Endothelial cell of coronary artery (primary cell): ENCODE results near the gene SLC7A6. TPM values are rescaled to one million over a fixed set of nuclear protein-coding genes. Genes with fewer than 3 reads are reported as not detected.

ENCODE experiments used
- total RNA-seq: library from RNA; depleted of rRNA; stranded (reverse); fragments of >200 nt; gene quantifications from 2 replicates; pipeline ENCODE4 v1.2.3, GENCODE V29; 2014

Gene SLC7A6
- 21.5 and 31.0 TPM in 2 replicates for total RNA-seq

DNA sequence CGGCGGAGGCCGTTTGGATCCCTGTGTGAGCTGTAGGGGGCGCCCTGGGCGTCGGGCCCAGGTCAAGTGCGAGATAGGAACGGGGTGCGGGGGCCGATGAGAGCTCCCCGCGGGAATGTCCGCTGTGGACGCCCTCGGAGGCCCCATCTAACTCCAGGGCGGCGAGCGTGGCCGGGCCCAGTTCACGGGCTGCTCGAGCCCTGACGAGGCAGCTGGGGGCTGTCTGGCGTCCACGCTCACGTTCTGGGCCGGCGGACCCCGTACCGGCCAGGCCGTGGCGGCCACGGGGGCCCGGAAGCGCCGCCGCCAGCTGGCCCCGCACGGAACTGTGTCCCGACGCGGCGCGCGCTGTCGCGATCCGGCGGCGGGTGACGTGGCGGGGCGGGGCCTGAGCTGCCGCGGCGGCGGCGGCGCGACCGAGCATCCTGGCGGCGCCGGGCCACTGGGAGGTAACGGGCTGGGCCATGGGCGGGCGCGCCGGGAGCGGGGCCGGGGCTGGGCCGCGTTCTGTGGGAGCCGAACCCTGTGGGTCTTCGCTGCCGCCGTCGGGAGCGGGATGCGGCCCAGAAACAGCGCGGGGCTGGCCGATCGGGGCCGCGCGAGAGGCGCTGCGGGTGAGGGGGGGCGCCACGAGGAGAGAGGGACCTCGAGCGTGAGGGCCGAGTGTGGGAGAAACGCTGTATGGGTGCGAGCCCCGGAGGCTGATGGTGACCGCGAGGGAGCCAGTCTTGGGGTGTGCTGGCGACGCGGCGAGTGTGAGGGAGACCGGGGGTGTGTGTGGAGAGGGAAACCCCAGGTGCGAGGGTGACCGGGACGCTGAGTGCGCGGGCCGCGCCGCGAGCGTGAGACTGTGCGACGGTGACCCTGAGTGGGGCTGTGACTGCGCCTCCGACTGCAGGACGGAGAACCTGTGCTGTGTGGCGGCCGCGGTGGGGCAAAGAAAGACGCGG lies at the start of gene SLC7A6:
Gene SLC7A6 (plus strand): TSS at position 399 of the 950 bp plus-strand sequence. CDS start 10,201 bp downstream, outside the sequence.

DNA sequence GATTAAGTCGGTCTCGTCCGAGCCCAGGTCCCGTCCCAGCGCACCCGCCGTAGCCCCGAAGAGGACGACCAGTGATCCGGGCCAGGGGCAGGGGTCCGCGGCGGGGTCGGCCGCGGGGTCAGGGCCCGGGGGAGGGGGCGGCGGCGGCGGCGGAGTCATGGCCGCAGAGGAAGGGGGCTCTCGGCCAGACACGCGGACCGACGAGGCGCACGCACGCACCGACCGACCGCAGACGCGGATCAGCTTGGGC lies 28.5 kb upstream of the SLC7A6 start, which contains the start of gene ESRP2:
Gene ESRP2 (minus strand): TSS at position 241 of the 250 bp plus-strand sequence. CDS start 82 bp downstream, at position 159.

DNA sequence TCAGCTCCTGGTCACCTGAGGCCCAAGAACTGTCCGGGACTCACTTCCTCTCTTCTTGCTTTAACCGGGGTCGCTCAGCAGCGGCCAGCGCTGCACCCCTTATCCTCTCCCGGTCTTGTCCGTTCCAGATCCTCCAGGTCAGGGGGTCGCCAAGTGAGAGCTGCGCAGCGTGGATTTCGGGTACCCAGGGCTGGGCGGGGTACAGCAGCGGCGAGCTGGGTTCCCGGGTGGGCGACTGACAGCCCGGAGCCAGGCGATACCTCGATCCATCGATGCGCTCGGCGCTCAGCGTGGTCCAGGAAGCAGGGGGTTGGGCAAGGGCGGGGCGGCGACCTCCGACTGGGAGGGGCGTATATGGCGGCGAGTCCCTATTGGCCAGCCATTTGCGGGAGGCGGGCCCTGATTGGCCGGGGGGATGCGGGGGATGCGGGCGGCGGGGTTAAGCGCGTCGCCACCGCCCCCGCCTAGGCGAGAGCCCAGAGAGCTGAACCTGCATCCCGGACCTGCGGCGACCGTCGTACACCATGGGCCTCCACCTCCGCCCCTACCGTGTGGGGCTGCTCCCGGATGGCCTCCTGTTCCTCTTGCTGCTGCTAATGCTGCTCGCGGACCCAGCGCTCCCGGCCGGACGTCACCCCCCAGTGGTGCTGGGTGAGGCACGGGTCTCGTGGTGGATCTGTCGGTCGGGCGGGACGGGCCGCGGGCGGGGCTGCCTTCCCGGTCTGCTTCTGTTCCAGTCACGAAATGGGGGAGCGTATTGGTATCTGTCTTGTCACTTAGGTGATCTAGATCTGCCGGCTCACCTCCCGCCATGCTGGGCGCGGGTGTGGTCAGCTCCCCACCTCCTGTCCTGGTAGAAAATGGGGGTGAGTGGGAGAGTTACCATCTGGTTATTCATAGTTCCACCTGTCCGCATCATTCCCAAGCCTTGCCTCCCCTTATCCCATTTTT lies 19.1 kb upstream of the SLC7A6 start, which contains the start of gene PLA2G15:
Gene PLA2G15 (plus strand): TSS at position 471 of the 951 bp plus-strand sequence. CDS start 54 bp downstream, at position 525.

DNA sequence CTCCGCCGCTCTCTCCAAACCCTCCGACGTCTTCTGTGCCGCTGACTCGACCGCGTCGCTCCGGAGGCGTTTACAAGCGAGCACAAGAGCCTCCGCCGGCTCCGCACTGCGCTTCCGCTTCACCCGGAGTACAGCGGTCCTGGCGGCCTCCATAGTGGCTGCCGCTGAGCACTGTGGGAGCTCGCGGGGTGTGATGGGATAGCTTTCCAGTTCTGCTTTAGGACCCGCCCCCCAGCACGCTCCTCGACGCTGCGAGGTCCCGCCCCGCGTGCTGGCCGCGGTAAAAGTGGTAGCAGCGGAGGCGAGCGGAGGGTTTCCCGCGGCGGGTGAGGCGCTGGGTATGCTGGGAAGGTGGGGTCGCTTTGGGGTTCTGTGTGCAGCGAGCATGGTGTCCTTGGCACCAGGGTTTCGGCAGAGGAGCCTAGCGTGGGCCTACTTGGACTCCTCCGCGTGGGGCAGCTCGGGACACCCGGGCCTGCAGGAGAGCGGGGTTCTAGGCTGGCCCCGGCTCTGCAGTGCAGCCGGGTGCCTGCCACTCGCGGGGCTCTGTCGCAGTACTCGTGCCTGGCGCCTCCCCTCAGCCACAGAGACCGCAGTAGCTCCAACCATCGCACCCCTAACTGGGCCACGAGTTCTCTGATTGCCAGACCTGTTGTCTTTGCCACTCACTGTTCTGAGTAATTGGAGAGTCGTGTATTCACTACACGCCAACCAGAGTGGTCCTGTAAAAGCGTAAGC lies 46.6 kb downstream of the SLC7A6 start, which contains the start of the genes PRMT7 and SLC7A6OS:
Gene PRMT7 (plus strand): TSS at position 246 of the 738 bp plus-strand sequence. CDS start 4,961 bp downstream, outside the sequence.
Gene SLC7A6OS (minus strand): TSS at position 173 of the 738 bp plus-strand sequence. CDS start 20 bp downstream, at position 153.

Other genes starting within 250 kb of the SLC7A6 start
- gene DPEP2NB, start 248.6 kb upstream of the SLC7A6 start, total RNA-seq: not detected in 2 replicates
- 10.0 and 12.0 TPM in 2 replicates for gene DDX28, start 241.3 kb upstream of the SLC7A6 start, total RNA-seq
- 17.6 and 18.5 TPM in 2 replicates for gene DUS2, start 241.2 kb upstream of the SLC7A6 start, total RNA-seq
- gene NFATC3, start 179.2 kb upstream of the SLC7A6 start, total RNA-seq: 8.2 and 11.3 TPM in 2 replicates
- under 0.01 and 0.28 TPM in 2 replicates for gene ESRP2, start 28.4 kb upstream of the SLC7A6 start, total RNA-seq
- gene PLA2G15, start 19.2 kb upstream of the SLC7A6 start, total RNA-seq: 15.0 and 27.1 TPM in 2 replicates
- 13.9 and 19.2 TPM in 2 replicates for gene SLC7A6OS, start 46.4 kb downstream of the SLC7A6 start, total RNA-seq
- 32.8 and 41.9 TPM in 2 replicates for gene PRMT7, start 46.5 kb downstream of the SLC7A6 start, total RNA-seq
- gene SMPD3, start 184.0 kb downstream of the SLC7A6 start, total RNA-seq: under 0.01 TPM in 1 of 2 replicates, not detected in the other